ENCODE results near the gene TTLL7. TPM values are rescaled to one million over a fixed set of nuclear protein-coding genes. Genes with fewer than 3 reads are reported as not detected.

TTLL7 gene
- total RNA-seq, 1 experiment from 2014 or later: 7.9 TPM

DNA sequence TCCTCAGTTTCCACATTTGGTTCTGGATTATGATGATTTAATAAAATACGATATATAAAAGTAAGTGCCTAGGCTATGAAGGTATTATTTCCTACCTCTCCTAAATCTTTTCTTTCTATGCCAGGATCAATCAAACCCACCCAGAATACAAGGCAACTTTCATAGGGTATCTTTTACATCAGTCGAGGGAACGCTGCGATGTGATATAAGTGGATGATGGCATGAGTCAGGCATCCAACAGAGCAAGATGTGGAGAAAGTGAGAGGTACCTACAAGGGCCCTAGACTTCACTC is 781 bp downstream of the TTLL7 start (continued):
- TF ChIP-seq, protein P1, sequence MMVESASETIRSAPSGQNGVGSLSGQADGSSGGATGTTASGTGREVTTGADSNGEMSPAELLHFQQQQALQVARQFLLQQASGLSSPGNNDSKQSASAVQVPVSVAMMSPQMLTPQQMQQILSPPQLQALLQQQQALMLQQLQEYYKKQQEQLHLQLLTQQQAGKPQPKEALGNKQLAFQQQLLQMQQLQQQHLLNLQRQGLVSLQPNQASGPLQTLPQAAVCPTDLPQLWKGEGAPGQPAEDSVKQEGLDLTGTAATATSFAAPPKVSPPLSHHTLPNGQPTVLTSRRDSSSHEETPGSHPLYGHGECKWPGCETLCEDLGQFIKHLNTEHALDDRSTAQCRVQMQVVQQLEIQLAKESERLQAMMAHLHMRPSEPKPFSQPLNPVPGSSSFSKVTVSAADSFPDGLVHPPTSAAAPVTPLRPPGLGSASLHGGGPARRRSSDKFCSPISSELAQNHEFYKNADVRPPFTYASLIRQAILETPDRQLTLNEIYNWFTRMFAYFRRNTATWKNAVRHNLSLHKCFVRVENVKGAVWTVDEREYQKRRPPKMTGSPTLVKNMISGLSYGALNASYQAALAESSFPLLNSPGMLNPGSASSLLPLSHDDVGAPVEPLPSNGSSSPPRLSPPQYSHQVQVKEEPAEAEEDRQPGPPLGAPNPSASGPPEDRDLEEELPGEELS (CRISPR knock-in tag; IDR thresholded peaks at IDR 0.05): no peak

- peak overlapping the region; percentile 86; the same call in 1 of the 2 replicates for H3K4me3 Mint-ChIP-seq
- CTCF ChIA-PET: no interaction called here
- H3K27me3 Mint-ChIP-seq (ENCODE audit: low read depth): peaks cover 52% of the 10 kb centered on the region
Observed at GRCh38 chr1:83997631-83998030, 1.3 kb downstream of the TTLL7 start.

More at GRCh38 chr1:83997631-83998030, 1.3 kb downstream of the TTLL7 start:
- H3K27ac Mint-ChIP-seq: no peak overlapping the region
- H3K9me3 Mint-ChIP-seq: no peaks in the 10 kb centered on the region
- peaks cover 15% of the 10 kb centered on the region for H3K4me1 Mint-ChIP-seq
- TF ChIP-seq ZNF281 (CRISPR knock-in tag; IDR thresholded peaks at IDR 0.05): no peak
- TF ChIP-seq, protein P2, sequence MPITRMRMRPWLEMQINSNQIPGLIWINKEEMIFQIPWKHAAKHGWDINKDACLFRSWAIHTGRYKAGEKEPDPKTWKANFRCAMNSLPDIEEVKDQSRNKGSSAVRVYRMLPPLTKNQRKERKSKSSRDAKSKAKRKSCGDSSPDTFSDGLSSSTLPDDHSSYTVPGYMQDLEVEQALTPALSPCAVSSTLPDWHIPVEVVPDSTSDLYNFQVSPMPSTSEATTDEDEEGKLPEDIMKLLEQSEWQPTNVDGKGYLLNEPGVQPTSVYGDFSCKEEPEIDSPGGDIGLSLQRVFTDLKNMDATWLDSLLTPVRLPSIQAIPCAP (CRISPR knock-in tag; IDR thresholded peaks at IDR 0.05): no peak
- TF ChIP-seq, protein P3, sequence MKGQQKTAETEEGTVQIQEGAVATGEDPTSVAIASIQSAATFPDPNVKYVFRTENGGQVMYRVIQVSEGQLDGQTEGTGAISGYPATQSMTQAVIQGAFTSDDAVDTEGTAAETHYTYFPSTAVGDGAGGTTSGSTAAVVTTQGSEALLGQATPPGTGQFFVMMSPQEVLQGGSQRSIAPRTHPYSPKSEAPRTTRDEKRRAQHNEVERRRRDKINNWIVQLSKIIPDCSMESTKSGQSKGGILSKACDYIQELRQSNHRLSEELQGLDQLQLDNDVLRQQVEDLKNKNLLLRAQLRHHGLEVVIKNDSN (CRISPR knock-in tag; IDR thresholded peaks at IDR 0.05): no peak
- no peak for TF ChIP-seq ZNF423 (CRISPR knock-in tag; IDR thresholded peaks at IDR 0.05)
- TF ChIP-seq PRRX2 (CRISPR knock-in tag; IDR thresholded peaks at IDR 0.05): no peak
- no peak for TF ChIP-seq MYBL2 (CRISPR knock-in tag; IDR thresholded peaks at IDR 0.05)
- TF ChIP-seq GABPB1 (CRISPR knock-in tag; IDR thresholded peaks at IDR 0.05): no peak
- no peak for TF ChIP-seq FOXP1 (CRISPR knock-in tag; IDR thresholded peaks at IDR 0.05; ENCODE audit: borderline replicate concordance)
- TF ChIP-seq, protein P4, sequence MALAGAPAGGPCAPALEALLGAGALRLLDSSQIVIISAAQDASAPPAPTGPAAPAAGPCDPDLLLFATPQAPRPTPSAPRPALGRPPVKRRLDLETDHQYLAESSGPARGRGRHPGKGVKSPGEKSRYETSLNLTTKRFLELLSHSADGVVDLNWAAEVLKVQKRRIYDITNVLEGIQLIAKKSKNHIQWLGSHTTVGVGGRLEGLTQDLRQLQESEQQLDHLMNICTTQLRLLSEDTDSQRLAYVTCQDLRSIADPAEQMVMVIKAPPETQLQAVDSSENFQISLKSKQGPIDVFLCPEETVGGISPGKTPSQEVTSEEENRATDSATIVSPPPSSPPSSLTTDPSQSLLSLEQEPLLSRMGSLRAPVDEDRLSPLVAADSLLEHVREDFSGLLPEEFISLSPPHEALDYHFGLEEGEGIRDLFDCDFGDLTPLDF (CRISPR knock-in tag; IDR thresholded peaks at IDR 0.05): no peak
- no peak for TF ChIP-seq CBFB (CRISPR knock-in tag; IDR thresholded peaks at IDR 0.05; ENCODE audit: low read depth)
- TF ChIP-seq ZBTB21 (CRISPR knock-in tag; IDR thresholded peaks at IDR 0.05; ENCODE audit: borderline replicate concordance): no peak
- no peak for TF ChIP-seq E2F4 (CRISPR knock-in tag; IDR thresholded peaks at IDR 0.05; ENCODE audit: borderline replicate concordance, low read depth)
- TF ChIP-seq CDX4 (CRISPR knock-in tag; IDR thresholded peaks at IDR 0.05; ENCODE audit: borderline replicate concordance): no peak
- TF ChIP-seq SP1 (CRISPR knock-in tag; conservative IDR thresholded peaks at IDR 0.05): no peak
- no peak for TF ChIP-seq CREB1 (CRISPR knock-in tag; IDR thresholded peaks at IDR 0.05)
- no peak for TF ChIP-seq ZNF219 (CRISPR knock-in tag; IDR thresholded peaks at IDR 0.05; ENCODE audit: borderline replicate concordance)
- TF ChIP-seq NFYB (CRISPR knock-in tag; conservative IDR thresholded peaks at IDR 0.05; ENCODE audit: low read depth): no peak
- no peak for TF ChIP-seq RORB (CRISPR knock-in tag; IDR thresholded peaks at IDR 0.05)
- TF ChIP-seq, protein P5, sequence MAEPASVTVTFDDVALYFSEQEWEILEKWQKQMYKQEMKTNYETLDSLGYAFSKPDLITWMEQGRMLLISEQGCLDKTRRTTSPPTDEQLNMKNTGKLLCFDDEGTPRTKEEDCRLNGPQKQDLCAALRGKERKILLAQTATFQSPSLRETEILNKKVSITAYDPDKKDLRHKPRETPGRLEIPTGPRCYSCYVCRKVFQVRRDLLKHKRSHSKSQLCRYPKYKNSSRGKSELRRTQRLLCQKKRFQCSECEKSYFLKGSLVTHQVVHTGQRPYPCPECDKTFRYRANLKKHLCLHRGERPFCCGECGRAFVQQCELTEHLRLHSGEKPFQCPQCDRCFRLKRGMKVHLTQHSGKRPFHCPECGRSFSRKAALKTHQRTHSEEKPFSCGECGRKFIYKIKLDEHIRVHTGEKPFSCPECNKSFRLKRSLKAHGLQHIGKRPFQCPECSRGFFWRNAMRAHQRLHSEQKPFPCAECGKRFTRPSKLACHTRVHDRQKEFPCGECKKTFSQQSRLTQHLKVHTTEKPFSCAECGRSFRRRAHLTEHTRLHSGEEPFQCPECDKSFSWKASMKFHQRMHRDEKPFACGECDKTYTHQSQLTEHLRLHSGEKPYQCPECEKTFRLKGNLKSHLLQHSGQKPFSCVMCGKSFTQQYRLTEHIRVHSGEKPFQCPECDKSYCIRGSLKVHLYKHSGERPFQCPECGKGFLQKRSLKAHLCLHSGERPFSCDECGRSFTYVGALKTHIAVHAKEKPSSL (CRISPR knock-in tag; conservative IDR thresholded peaks at IDR 0.05): no peak
- no peak for TF ChIP-seq ZSCAN18 (CRISPR knock-in tag; IDR thresholded peaks at IDR 0.05)
- ATAC-seq: no peak
- no peak for DNase-seq (ENCODE audit: low spot score)
- POLR2A ChIA-PET: no interaction called here
- H3K36me3 Mint-ChIP-seq: no peaks in the 10 kb centered on the region

All from WTC11 (cell line).